Stomach smooth muscle (tissue), 2 donors: Measurements from ENCODE around the gene SEPTIN2.
"Not testable (repeated sequence)": the region's sequence is repeated elsewhere in the genome, so short reads cannot be mapped to it uniquely, and the experiment has no call there.

Experiments used
- H3K27ac ChIP-seq: one replicate; pipeline ENCODE4 v1.7.0; 2013; ENCODE audit warnings: mild to moderate bottlenecking, low read length, inconsistent platforms
- H3K27me3 ChIP-seq, 2 donors: one replicate each; pipeline ENCODE4 v1.7.0; 2013; ENCODE audit warnings: low read length in 2 of 2; ENCODE audit not compliant: insufficient read depth in 2 of 2, control insufficient read depth in 1 of 2
- H3K36me3 ChIP-seq, 2 donors: one replicate each; pipeline ENCODE4 v1.7.0; 2013; ENCODE audit warnings: low read length in 2 of 2; ENCODE audit not compliant: control insufficient read depth in 2 of 2, insufficient read depth in 2 of 2
- H3K4me1 ChIP-seq: one replicate; pipeline ENCODE4 v1.7.0; 2013; ENCODE audit warnings: low read length; ENCODE audit not compliant: control insufficient read depth, insufficient read depth
- H3K4me3 ChIP-seq, 2 donors: one replicate each; pipeline ENCODE4 v1.7.0; 2013; ENCODE audit warnings: low read length in 2 of 2
- H3K9ac ChIP-seq, 2 donors: one replicate each; pipeline ENCODE4 v1.7.0; 2013; ENCODE audit warnings: low read length in 2 of 2, mild to moderate bottlenecking in 1 of 2
- H3K9me3 ChIP-seq, 2 donors: one replicate each; pipeline ENCODE4 v1.7.0; 2013; ENCODE audit warnings: low read length in 2 of 2; ENCODE audit not compliant: control insufficient read depth in 2 of 2
- donor health status: healthy.
- donor health status: Pancreatic carcinoma.

The SEPTIN2 gene

GRCh38 chr2:241314226-241315092 is 1.3 kb upstream of the SEPTIN2 start:
- H3K27ac ChIP-seq, result peak overlapping the region; percentile 98
- H3K36me3 ChIP-seq, result no peaks in the 10 kb centered on the region
- peak overlapping the region; percentile 96 to 97 for H3K4me3 ChIP-seq
- no peaks in the 10 kb centered on the region for H3K9me3 ChIP-seq
- H3K9ac ChIP-seq, result peak overlapping the region; percentile 96 to 99
- no peaks in the 10 kb centered on the region for H3K27me3 ChIP-seq
- peaks cover 25% of the 10 kb centered on the region for H3K4me1 ChIP-seq

- Histone ChIP-seq H3K9me3 (no peaks in the 10 kb centered on the region), H3K27ac (peak within 1 kb of the TSS; percentile 98), H3K4me1 (peaks cover 20% of the 10 kb centered on the region), H3K4me3 (peak within 1 kb of the TSS; percentile 96 to 97), H3K36me3 (no peaks in the 10 kb centered on the region), H3K27me3 (no peaks in the 10 kb centered on the region), H3K9ac (peak within 1 kb of the TSS; percentile 96 to 99)
Observed at GRCh38 chr2:241315093-241315878, 439 bp upstream of the SEPTIN2 start, which contains the start of gene HDLBP. Gene HDLBP, minus strand, starts transcription at chr2:241315672. Its CDS starts 48,803 bp downstream, at chr2:241266869.

- H3K4me1 ChIP-seq, result peaks cover 20% of the 10 kb centered on the region
- H3K9me3 ChIP-seq, result no peaks in the 10 kb centered on the region
- no peaks in the 10 kb centered on the region for H3K27me3 ChIP-seq
- H3K4me3 ChIP-seq, result peak overlapping the region; percentile 49 to 97
- peak overlapping the region; percentile 83 to 93 for H3K9ac ChIP-seq
- peak overlapping the region; percentile 98 for H3K27ac ChIP-seq
- H3K36me3 ChIP-seq, result no peaks in the 10 kb centered on the region
Observed at GRCh38 chr2:241316825-241317224, 1.1 kb downstream of the SEPTIN2 start.

- Histone ChIP-seq H3K9me3 (no peaks in the 10 kb centered on the region), H3K27me3 (no peaks in the 10 kb centered on the region), H3K36me3 (no peaks in the 10 kb centered on the region), H3K27ac (no peak overlapping the region), H3K4me3 (peak overlapping the region; percentile 49 to 97), H3K4me1 (peaks cover 20% of the 10 kb centered on the region), H3K9ac (peak overlapping the region in 1 of 2 donors; percentile 83)
Observed at GRCh38 chr2:241317391-241317790, 1.7 kb downstream of the SEPTIN2 start.

GRCh38 chr2:241318830-241319229 is 3.1 kb downstream of the SEPTIN2 start:
- H3K9ac ChIP-seq, H3K27me3 ChIP-seq, H3K27ac ChIP-seq, H3K9me3 ChIP-seq, H3K4me3 ChIP-seq, H3K36me3 ChIP-seq: not testable (repeated sequence)
- peaks cover 20% of the 10 kb centered on the region for H3K4me1 ChIP-seq

- H3K4me3 ChIP-seq, result no peak overlapping the region
- no peak overlapping the region for H3K27ac ChIP-seq
- no peaks in the 10 kb centered on the region for H3K27me3 ChIP-seq
- H3K9ac ChIP-seq, result no peak overlapping the region
- H3K4me1 ChIP-seq, result peaks cover 13% of the 10 kb centered on the region
- H3K9me3 ChIP-seq, result no peaks in the 10 kb centered on the region
- no peaks in the 10 kb centered on the region for H3K36me3 ChIP-seq
Observed at GRCh38 chr2:241320394-241320793, 4.7 kb downstream of the SEPTIN2 start.

- H3K4me3 ChIP-seq, result no peak overlapping the region
- no peaks in the 10 kb centered on the region for H3K9me3 ChIP-seq
- H3K4me1 ChIP-seq, result peaks cover 13% of the 10 kb centered on the region
- no peaks in the 10 kb centered on the region for H3K27me3 ChIP-seq
- no peak overlapping the region for H3K27ac ChIP-seq
- peaks cover 0 to 2% of the 10 kb centered on the region in 2 donors for H3K36me3 ChIP-seq
- no peak overlapping the region for H3K9ac ChIP-seq
Observed at GRCh38 chr2:241321033-241321432, 5.3 kb downstream of the SEPTIN2 start.

GRCh38 chr2:241321886-241322285 is 6.2 kb downstream of the SEPTIN2 start:
- Histone ChIP-seq H3K4me1 (peaks cover 8% of the 10 kb centered on the region), H3K27ac (no peak overlapping the region), H3K36me3 (peaks cover 2 to 4% of the 10 kb centered on the region in 2 donors), H3K9ac (peak overlapping the region in 1 of 2 donors; percentile 24), H3K9me3 (no peaks in the 10 kb centered on the region), H3K27me3 (no peaks in the 10 kb centered on the region), H3K4me3 (no peak overlapping the region)

GRCh38 chr2:241323778-241324177 is 8.1 kb downstream of the SEPTIN2 start:
- no peaks in the 10 kb centered on the region for H3K4me1 ChIP-seq
- no peak overlapping the region for H3K9ac ChIP-seq
- H3K9me3 ChIP-seq, result no peaks in the 10 kb centered on the region
- no peak overlapping the region for H3K4me3 ChIP-seq
- peaks cover 4 to 5% of the 10 kb centered on the region in 2 donors for H3K36me3 ChIP-seq
- no peaks in the 10 kb centered on the region for H3K27me3 ChIP-seq
- no peak overlapping the region for H3K27ac ChIP-seq

GRCh38 chr2:241324775-241325174 is 9.1 kb downstream of the SEPTIN2 start:
- Histone ChIP-seq H3K27me3 (no peaks in the 10 kb centered on the region), H3K4me1 (no peaks in the 10 kb centered on the region), H3K9me3 (no peaks in the 10 kb centered on the region), H3K4me3 (no peak overlapping the region), H3K36me3 (peaks cover 7 to 10% of the 10 kb centered on the region in 2 donors), H3K27ac (no peak overlapping the region), H3K9ac (no peak overlapping the region)
